Subcutaneous abdominal adipose tissue (tissue), 5 donors: ENCODE data around the gene DENND6B.
"Not testable (repeated sequence)": the region's sequence is repeated elsewhere in the genome, so short reads cannot be mapped to it uniquely, and the experiment has no call there.

Experiments
- H3K27ac ChIP-seq: one replicate; pipeline ENCODE4 v1.7.0; 2013; ENCODE audit warnings: low read depth, mild to moderate bottlenecking, inconsistent platforms, low read length, moderate library complexity
- H3K27me3 ChIP-seq, 5 donors: one replicate each; pipeline ENCODE4 v1.7.0; 2013; ENCODE audit warnings: low read length in 5 of 5, inconsistent platforms in 1 of 5; ENCODE audit not compliant: control insufficient read depth in 5 of 5, insufficient read depth in 4 of 5
- H3K36me3 ChIP-seq, 5 donors: one replicate each; pipeline ENCODE4 v1.7.0; 2013; ENCODE audit warnings: low read length in 5 of 5; ENCODE audit not compliant: control insufficient read depth in 5 of 5, insufficient read depth in 5 of 5
- H3K4me1 ChIP-seq, 5 donors: one replicate each; pipeline ENCODE4 v1.7.0; 2013; ENCODE audit warnings: low read length in 5 of 5, mild to moderate bottlenecking in 3 of 5, moderate library complexity in 1 of 5; ENCODE audit not compliant: control insufficient read depth in 5 of 5, insufficient read depth in 5 of 5
- H3K4me3 ChIP-seq, 5 donors: one replicate each; pipeline ENCODE4 v1.7.0; 2013; ENCODE audit warnings: low read length in 5 of 5, low read depth in 1 of 5
- H3K9ac ChIP-seq, 5 donors: one replicate each; pipeline ENCODE4 v1.7.0; 2013; ENCODE audit warnings: low read length in 5 of 5, mild to moderate bottlenecking in 4 of 5, moderate library complexity in 3 of 5
- H3K9me3 ChIP-seq, 5 donors: one replicate each; pipeline ENCODE4 v1.7.0; 2013; ENCODE audit warnings: low read length in 5 of 5; ENCODE audit not compliant: control insufficient read depth in 5 of 5
- donor health status: healthy.
- donor health status: healthy.
- donor health status: healthy.
- donor health status: healthy.
- donor health status: healthy.

Gene DENND6B

DNA sequence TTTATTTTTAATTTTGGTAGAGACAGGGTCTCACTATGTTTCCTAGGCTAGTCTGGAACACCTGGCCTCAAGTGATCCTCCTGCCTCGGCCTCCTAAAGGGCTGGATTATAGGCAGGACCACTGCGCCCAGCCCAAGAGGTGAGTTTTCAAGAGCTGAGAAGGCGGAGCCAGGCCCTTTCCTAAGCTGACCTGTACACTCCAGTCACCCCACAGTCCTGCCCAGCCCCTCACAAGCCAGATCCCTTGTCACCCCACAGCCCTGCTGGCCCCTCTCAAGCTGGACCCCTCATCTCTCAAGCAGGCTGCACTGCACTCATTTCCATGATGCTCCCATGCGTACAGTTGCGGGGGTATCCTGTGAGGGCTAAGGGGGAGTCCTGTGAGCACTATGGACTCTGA is 2.9 kb downstream of the DENND6B start:
- Histone ChIP-seq H3K9me3 (no peaks in the 10 kb centered on the region), H3K36me3 (no peaks in the 10 kb centered on the region), H3K9ac (no peak overlapping the region), H3K4me3 (no peak overlapping the region), H3K4me1 (peaks cover 3 to 18% (median 17%) of the 10 kb centered on the region in 5 donors), H3K27ac (no peak overlapping the region), H3K27me3 (no peaks in the 10 kb centered on the region)

- H3K36me3 ChIP-seq, H3K27ac ChIP-seq, H3K27me3 ChIP-seq, H3K9me3 ChIP-seq, H3K9ac ChIP-seq, H3K4me3 ChIP-seq: not testable (repeated sequence)
- H3K4me1 ChIP-seq = peaks cover 3 to 12% (median 11%) of the 10 kb centered on the region in 5 donors
Measured at GRCh38 chr22:50322382-50323104, 4.3 kb downstream of the DENND6B start.

GRCh38 chr22:50320671-50321325 is 6.0 kb downstream of the DENND6B start:
- Histone ChIP-seq H3K4me3 (no peak overlapping the region), H3K27me3 (no peaks in the 10 kb centered on the region), H3K9ac (no peak overlapping the region), H3K27ac (no peak overlapping the region), H3K4me1 (peaks cover 0 to 1% (median under 1%) of the 10 kb centered on the region in 5 donors), H3K36me3 (no peaks in the 10 kb centered on the region), H3K9me3 (no peaks in the 10 kb centered on the region)

DNA sequence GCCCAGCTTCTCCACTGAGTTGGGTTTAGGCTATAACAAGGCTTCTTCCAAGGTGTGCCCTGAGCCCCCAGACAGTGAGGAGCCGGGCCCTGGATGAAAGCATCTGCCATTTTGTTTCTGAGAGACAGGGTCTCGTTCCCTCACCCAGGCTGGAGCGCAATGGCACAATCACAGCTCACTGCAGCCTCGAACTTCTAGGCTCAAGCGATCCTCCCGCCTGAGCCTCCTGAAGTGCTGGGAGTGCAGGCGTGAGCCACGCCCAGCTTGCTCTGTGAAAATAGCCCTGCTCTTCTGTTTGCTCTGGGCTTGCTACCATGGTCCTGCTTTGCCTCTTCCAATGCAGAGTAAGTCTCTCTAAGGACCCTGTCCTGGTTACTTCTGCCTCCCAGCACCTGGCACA is 6.7 kb downstream of the DENND6B start:
- no peak overlapping the region for H3K9ac ChIP-seq
- no peak overlapping the region for H3K27ac ChIP-seq
- H3K4me1 ChIP-seq = peaks cover 0 to 2% (median 1%) of the 10 kb centered on the region in 5 donors
- H3K36me3 ChIP-seq = no peaks in the 10 kb centered on the region
- H3K4me3 ChIP-seq = no peak overlapping the region
- no peaks in the 10 kb centered on the region for H3K9me3 ChIP-seq
- H3K27me3 ChIP-seq = no peaks in the 10 kb centered on the region

DNA sequence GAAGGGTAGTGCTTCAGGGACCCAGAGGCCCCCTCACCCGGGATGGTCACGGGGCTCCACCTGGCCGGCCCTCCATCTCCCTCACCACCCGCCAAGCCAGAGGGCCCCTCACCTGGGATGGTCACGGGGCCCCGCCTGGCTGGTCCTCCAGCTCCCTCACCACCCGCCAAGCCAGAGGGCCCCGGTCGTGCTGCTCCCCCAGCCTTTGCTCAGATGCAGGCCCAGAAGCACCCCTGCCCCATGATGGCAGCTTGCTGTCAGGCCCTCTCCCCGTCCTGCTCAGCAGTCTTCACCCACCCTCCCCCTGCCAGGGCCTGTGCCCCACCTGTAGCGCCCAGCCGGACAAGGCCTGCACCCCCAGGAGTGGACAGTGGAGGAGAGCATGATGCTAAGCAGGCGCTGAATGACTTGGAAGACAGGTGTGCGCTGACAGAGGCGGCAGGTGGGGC is 7.3 kb downstream of the DENND6B start:
- H3K9me3 ChIP-seq = no peaks in the 10 kb centered on the region
- no peaks in the 10 kb centered on the region for H3K27me3 ChIP-seq
- no peak overlapping the region for H3K9ac ChIP-seq
- H3K27ac ChIP-seq = no peak overlapping the region
- no peaks in the 10 kb centered on the region for H3K36me3 ChIP-seq
- H3K4me3 ChIP-seq = no peak overlapping the region
- H3K4me1 ChIP-seq = peaks cover 0 to 8% (median 7%) of the 10 kb centered on the region in 5 donors

DNA sequence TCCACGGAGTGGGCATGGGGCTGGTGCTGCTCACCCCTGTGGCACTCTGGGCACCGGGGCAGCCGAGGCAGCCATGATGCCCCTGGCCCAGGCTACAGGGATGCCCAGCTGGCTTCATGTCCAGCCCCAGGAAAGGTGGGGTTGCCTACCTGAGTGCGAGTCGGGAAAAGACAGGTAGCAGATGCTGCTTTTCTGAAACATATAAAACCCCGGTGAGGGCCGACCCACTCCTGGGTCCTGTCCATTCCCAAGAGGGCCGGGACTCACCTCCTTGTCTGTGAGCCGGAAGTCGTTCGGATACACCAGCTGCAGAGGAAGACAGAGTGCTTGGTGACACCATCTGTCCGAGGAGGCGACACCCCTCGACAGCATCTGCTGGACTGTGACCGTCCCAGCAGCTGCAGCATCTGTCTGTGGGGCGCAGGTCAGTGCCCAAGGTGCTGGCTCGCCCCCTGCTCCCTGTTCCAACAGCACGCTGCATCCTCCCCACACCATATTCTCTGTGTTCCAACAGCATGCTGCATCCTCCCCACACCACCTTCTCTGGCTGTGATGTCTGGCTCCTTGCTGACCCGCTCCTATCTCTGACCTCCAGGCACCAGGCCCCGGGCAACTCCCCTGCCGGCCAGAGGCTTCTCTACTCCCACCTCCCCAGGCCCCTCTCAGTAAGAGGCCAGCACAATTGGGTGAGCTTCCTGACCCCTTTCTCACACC is 8.0 kb downstream of the DENND6B start:
- Histone ChIP-seq H3K4me3 (no peak overlapping the region), H3K36me3 (no peaks in the 10 kb centered on the region), H3K27ac (no peak overlapping the region), H3K27me3 (no peaks in the 10 kb centered on the region), H3K9me3 (no peaks in the 10 kb centered on the region), H3K4me1 (peaks cover 0 to 14% (median 14%) of the 10 kb centered on the region in 5 donors), H3K9ac (no peak overlapping the region)

GRCh38 chr22:50318356-50318697 is 8.5 kb downstream of the DENND6B start:
- H3K27ac ChIP-seq = no peak overlapping the region
- no peak overlapping the region for H3K9ac ChIP-seq
- H3K27me3 ChIP-seq = no peaks in the 10 kb centered on the region
- H3K9me3 ChIP-seq = no peaks in the 10 kb centered on the region
- peaks cover 0 to 17% (median 14%) of the 10 kb centered on the region in 5 donors for H3K4me1 ChIP-seq
- H3K4me3 ChIP-seq = no peak overlapping the region
- H3K36me3 ChIP-seq = no peaks in the 10 kb centered on the region

DNA sequence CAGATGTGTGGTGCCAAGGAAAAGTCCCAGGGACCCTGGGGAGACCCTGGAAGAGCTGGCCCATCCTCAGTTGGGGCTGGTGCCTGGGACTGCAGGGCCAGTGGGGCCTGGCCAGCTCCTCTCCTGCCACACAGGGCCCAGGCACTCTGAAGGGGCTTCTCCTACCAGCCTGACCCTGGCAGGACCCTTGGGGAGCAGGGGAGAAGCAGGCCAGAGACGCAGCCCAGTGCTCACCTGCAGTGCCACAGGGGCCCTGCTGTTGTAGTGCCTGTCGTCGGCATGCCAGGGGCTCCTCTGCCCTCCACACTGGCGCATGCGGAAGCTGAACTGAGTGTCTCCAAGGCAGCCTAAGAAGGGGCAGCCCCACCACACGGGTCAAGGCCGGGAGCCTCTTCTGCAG is 9.1 kb downstream of the DENND6B start:
- no peak overlapping the region for H3K27ac ChIP-seq
- no peak overlapping the region for H3K4me3 ChIP-seq
- no peak overlapping the region for H3K9ac ChIP-seq
- no peaks in the 10 kb centered on the region for H3K27me3 ChIP-seq
- no peaks in the 10 kb centered on the region for H3K9me3 ChIP-seq
- H3K36me3 ChIP-seq = no peaks in the 10 kb centered on the region
- peaks cover 0 to 17% (median 14%) of the 10 kb centered on the region in 5 donors for H3K4me1 ChIP-seq

GRCh38 chr22:50317178-50317577 is 9.6 kb downstream of the DENND6B start:
- Histone ChIP-seq H3K36me3 (peaks cover 0 to under 1% (median 0%) of the 10 kb centered on the region in 5 donors), H3K9me3 (no peaks in the 10 kb centered on the region), H3K4me3 (no peak overlapping the region), H3K27ac (no peak overlapping the region), H3K4me1 (peaks cover 0 to 17% (median 14%) of the 10 kb centered on the region in 5 donors), H3K9ac (no peak overlapping the region), H3K27me3 (no peaks in the 10 kb centered on the region)
